ENCODE measurements around the gene WWC1.

- TF ChIP-seq CTCF (IDR thresholded peaks at IDR 0.05 in 2 of 3, conservative IDR thresholded peaks at IDR 0.05 in 1 of 3; ENCODE audit: borderline replicate concordance in 1 of 3, insufficient read depth in 1 of 3, low read depth in 2 of 3, low read length in 2 of 3) (no peak), POLR2AphosphoS5 (IDR thresholded peaks at IDR 0.05; ENCODE audit: low read depth, low read length) (no peak), MAX (IDR thresholded peaks at IDR 0.05) (no peak), SRF (IDR thresholded peaks at IDR 0.05; ENCODE audit: low read depth) (no peak), EZH2 (IDR thresholded peaks at IDR 0.05) (no peak), EZH2phosphoT487 (IDR thresholded peaks at IDR 0.05; ENCODE audit: borderline replicate concordance) (no peak), RAD21 (IDR thresholded peaks at IDR 0.05; ENCODE audit: low read depth) (no peak), ZNF274 (IDR thresholded peaks at IDR 0.05; ENCODE audit: low read depth, low read length) (no peak), POLR2A (IDR thresholded peaks at IDR 0.05; ENCODE audit: borderline replicate concordance, extremely low read depth, insufficient read depth, insufficient read length) (no peak), EGR1 (IDR thresholded peaks at IDR 0.05; ENCODE audit: low read depth) (no peak), ZBTB33 (IDR thresholded peaks at IDR 0.05; ENCODE audit: extremely low read depth, insufficient replicate concordance, low read length) (no peak), REST (IDR thresholded peaks at IDR 0.05; ENCODE audit: low read depth) (no peak)
Measured at GRCh38 chr5:168290902-168291341, 523 bp upstream of the WWC1 start.
